Activated T-cell treated with anti-CD3 and anti-CD28 coated beads for 48 hours (primary cell): ENCODE results near the gene KRT2.

Source experiments
- DNase-seq: peaks from one replicate; pipeline ENCODE4 v3.0.0-alpha.2; 2020; ENCODE audit warnings: low read depth

Gene KRT2

DNA sequence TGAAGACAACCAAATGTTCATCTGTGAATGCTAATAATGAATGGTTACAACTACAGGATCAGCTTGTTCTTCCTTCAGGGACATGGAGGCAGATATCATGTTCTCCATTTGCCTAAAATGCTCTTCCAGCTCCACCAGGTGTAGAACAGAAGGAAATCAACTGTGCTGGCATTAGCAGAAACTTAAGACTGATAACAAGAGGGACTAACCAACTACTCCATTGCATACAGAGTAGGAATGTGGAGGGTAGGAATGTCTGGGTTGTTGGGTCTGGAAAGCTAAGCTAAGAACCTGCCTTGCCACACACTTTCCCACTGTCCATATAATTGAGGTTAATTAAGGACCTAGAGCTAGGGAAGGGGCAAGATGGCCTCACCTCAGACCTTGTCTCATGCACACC, 11.4 kb upstream of the KRT2 start:
- no peak for DNase-seq

GRCh38 chr12:52662918-52663229, 10.9 kb upstream of the KRT2 start:
- DNase-seq = no peak

- no peak for DNase-seq
These were observed 10.3 kb upstream of the KRT2 start for GRCh38 chr12:52662093-52662917.

GRCh38 chr12:52661668-52662067, 9.7 kb upstream of the KRT2 start:
- DNase-seq = no peak

- DNase-seq = no peak
These were observed 9.0 kb upstream of the KRT2 start for GRCh38 chr12:52660934-52661499.

DNA sequence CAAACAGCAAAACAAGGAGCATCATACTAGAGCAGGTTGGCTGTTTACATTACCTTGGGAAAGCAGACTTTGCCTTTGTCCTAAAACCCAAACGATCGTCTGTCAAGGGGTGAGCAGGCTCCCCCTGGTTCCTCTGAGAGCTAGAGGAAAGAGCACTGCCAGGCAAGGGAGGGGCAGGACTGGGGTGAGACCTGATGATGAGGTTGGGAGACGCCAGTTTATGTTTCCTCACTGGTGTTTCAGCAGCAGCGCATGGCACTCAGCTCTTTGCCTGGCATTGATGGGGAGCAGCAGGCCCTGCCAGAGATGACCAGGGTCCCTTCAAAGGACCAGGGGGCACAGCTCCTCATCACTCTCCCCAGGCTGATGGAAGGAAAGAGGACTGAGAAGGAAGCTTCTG, 7.9 kb upstream of the KRT2 start:
- DNase-seq = no peak

DNA sequence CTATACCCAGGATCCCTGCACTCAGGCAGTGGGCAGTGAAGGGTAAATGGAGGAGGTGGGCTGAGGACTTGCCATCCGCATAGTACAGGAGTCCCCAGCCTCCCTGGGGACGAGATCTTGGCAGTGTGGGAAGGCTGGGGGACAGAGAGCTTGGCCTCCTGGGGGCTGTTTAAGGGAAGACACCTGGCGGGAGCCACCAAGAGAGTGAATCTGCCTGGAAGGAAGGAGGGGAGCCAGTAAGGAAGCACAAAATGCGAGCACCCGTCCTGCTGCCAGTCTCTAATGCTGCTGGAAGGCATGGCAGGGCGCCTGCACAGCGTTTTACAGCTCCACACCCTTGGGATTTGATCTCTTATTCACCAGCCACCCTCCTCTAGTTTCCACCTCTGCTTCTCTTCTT, 7.4 kb upstream of the KRT2 start:
- no peak for DNase-seq

DNA sequence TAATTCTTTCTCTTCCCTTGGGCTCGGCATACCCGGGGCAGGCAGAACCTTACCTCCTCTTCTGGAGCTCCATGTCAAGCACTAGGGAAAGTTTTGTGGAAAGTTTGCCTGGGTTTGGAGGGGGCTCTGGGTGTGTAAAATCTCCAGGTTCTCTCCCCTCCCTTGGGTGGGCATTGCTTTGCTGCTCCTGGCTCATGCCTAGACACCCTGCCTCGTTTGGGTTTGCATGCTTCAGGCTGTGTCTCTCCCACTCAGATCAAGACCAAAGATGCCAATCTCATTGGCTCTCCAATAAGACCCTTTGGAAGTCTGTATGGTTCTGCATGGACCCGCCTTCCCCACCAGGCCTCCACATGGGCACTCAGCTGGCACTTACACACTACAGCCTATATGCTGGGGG, 6.2 kb upstream of the KRT2 start:
- no peak for DNase-seq

DNA sequence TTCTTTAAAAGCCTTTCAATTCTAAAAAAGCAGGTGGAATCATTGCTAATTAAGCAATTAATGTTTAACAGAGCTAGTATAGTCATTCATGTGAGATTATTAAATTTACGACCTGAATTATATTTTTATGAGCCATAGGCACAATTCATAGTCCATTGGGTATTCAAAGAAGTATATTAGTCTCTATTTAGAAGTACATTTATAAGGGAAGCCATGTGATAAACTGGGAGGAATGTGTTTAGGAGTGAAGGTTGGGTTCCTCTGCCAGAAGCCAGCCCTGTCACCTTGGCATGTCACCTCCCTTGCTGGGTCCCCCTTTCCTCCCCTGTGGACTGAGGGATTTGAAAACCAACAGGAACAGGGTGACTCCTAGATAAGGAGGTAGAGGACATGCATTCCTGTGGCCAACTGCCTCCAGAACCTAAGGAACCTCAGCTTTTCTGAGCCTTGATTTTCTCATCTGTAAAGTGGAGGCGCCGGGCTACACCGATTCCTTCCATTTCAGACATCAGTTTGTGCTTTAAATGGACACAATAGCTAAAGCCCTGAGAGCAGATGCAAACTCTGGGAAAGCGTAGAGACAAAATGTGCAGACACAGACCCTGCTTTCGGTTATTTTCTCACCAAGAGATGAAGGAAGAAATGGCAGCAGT, 5.4 kb upstream of the KRT2 start:
- no peak for DNase-seq

GRCh38 chr12:52656616-52657015, 4.6 kb upstream of the KRT2 start:
- no peak for DNase-seq

GRCh38 chr12:52655720-52656124, 3.7 kb upstream of the KRT2 start:
- DNase-seq = no peak

- DNase-seq = no peak
These were observed 3.2 kb upstream of the KRT2 start for GRCh38 chr12:52655251-52655650.

DNA sequence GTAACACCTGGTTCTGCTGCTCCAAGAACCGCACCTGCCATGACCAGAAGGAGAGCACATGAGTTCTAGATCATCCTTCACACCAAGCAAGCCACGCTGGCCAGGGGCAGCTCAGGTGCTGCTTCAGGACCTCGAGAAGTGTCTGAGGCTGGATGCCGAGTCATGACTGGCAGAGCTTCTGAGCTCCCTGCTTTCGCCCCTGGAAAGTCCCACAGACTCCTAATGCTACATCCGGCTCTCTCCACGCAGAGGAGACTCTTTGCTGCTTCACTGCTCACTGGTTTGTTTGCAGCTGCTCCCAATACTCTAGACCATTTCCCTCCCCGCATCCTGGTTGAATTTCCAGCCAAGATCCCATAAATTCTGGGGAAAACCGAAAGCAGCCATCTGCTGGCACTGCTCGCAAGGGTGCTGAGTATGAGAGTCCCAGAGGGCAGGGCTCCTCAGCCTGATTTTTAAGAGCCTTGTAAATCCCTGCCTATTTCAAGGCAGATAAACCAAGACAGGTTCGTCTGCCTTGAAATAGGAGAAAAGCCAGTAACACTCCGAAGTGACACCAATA, 1.4 kb downstream of the KRT2 start:
- DNase-seq = no peak

- no peak for DNase-seq
These were observed 2.9 kb downstream of the KRT2 start for GRCh38 chr12:52649066-52649465.

DNA sequence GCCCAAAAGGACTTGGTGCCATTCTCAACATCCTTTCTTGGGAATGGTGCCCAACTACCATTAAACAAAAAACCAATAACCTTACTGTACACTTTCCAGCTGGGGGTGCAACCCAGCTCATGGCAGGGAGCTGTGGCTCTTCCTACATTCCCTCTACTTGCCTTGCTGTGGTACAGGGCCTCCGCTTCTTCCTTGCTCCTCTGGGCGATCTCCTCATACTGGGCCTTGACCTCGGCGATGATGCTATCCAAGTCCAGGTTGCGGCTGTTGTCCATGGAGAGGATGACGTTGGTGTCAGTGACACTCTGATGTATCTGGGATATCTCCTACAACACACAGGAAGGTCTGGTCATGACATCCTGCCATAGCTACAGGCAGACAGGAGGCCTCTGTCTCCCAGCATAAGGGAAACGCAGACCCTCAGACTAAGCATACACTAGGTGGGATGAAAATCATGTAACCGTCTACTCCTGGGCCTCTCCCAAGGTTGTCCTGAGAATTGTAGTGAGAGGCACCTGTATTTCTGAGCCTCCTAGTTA, 3.9 kb downstream of the KRT2 start:
- DNase-seq = no peak

- no peak for DNase-seq
These were observed 4.4 kb downstream of the KRT2 start for GRCh38 chr12:52647601-52648000.

DNA sequence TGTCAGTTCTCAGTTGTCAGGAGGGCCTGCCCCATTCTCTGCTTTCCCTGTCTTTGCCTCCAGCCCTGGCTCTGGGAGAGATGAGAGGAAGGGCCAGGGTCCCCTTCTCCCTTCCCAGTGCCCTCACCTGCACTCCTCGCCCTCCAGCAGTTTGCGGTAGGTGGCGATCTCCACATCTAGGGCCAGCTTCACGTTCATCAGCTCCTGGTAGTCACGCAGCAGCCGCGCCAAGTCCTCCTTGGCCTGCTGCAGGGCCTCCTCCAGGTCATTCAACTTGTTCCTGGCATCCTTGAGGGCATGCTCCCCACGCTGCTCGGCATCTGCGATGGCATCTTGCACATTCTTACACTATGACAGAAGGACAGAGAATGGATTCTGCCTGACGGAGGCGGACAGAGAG, 5.4 kb downstream of the KRT2 start:
- DNase-seq = no peak

GRCh38 chr12:52645982-52646381, 6.0 kb downstream of the KRT2 start:
- no peak for DNase-seq

- DNase-seq = no peak
These were observed 6.8 kb downstream of the KRT2 start for GRCh38 chr12:52645120-52645761.

DNA sequence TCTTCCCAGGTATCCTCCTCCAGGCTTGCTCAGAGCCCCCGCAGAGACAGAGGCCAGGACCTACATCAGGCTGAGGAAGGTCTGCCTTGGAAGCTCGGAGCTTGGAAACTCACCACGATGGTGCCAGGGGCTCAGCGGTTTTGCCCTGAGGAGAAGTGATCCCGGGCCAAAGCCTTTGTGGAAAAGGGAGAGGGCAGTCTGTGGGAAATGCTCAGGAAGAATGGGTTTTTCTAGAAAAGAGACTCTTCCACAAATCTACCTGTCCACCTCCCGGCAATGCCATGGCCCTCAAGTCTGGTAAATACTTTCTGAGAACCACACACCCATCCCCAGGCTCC, 8.0 kb downstream of the KRT2 start:
- no peak for DNase-seq

DNA sequence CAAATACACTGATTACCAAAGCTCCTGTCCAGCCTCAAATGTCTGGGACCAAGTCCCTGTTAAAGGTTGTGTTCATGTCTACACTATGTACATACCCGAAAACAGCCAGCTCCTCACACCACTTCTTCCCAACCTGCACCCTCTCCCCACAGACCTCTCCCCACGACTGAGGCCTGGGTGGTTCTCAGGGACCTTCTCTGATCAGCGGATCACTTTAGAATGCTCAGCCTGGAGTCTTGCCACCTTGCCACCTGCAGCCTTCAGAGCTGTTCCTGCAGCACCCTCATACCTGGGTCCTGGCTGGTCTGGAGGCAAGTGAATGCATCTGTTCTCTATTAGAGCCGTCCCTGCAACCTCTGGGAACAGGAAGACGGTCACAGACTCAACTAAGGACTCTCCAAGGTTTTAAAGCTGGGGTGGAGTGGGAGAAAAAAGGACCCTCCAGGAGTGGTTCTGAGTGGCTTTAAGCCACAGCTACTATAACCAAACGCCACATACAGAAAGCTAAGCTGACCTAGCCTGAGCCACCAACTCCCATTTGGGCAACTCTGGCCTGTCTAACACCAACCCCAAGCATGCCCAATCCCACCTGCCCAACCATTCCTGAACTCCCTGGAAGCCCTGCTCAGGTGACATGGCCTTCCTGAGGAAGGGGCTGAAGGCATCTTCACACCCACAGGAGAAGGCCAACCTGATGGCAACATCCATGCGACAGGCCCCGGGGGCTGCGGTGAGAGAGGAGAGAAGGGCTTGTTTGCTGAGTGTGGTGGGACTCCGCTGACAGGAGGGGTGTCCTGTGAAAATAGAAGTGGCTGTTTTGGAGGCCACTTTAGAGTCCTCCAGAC, 8.6 kb downstream of the KRT2 start:
- no peak for DNase-seq

- no peak for DNase-seq
These were observed 10.5 kb downstream of the KRT2 start for GRCh38 chr12:52641468-52641867.
